Loucy (cell line): ENCODE data around the gene ART3.
"Not testable (repeated sequence)": the region's sequence is repeated elsewhere in the genome, so short reads cannot be mapped to it uniquely, and the experiment has no call there.

Experiments used
- H2AFZ ChIP-seq: fragments of 200-600 bp; sonication (generic); 2 replicates; pipeline ENCODE4 v1.6.0; 2016; ENCODE audit warnings: antibody characterized with exemption, mild to moderate bottlenecking, low read length, moderate library complexity
- H3F3A ChIP-seq: fragments of 200-600 bp; 2 replicates; pipeline ENCODE4 v1.6.0; 2016; ENCODE audit warnings: antibody characterized with exemption, low read depth, mild to moderate bottlenecking
- H3K27me3 ChIP-seq: fragments of 200-600 bp; sonication (generic); 2 replicates; pipeline ENCODE4 v1.6.1; 2014; ENCODE audit warnings: low read length, mild to moderate bottlenecking; ENCODE audit not compliant: insufficient read depth, poor library complexity, severe bottlenecking
- H3K36me3 ChIP-seq: fragments of 200-600 bp; sonication (generic); 2 replicates; pipeline ENCODE4 v1.6.1; 2016; ENCODE audit warnings: low read length; ENCODE audit not compliant: insufficient read depth
- H3K4me1 ChIP-seq: fragments of 200-600 bp; sonication (generic); 2 replicates; pipeline ENCODE4 v1.5.1; 2014; ENCODE audit warnings: low read length, mild to moderate bottlenecking; ENCODE audit not compliant: insufficient read depth, poor library complexity, severe bottlenecking
- H3K4me2 ChIP-seq: fragments of 200-600 bp; sonication (generic); 2 replicates; pipeline ENCODE4 v1.6.0; 2014; ENCODE audit warnings: antibody characterized with exemption, low read length, low read depth, mild to moderate bottlenecking; ENCODE audit not compliant: poor library complexity, severe bottlenecking
- H3K4me3 ChIP-seq: fragments of 200-600 bp; sonication (generic); 2 replicates; pipeline ENCODE4 v1.5.1; 2014; ENCODE audit warnings: low read length, mild to moderate bottlenecking, mixed read lengths; ENCODE audit not compliant: poor library complexity, severe bottlenecking
- H3K79me2 ChIP-seq: fragments of 200-600 bp; sonication (generic); 2 replicates; pipeline ENCODE4 v1.6.1; 2014; ENCODE audit warnings: low read length; ENCODE audit not compliant: insufficient read depth
- H3K9ac ChIP-seq: fragments of 200-600 bp; sonication (generic); 2 replicates; pipeline ENCODE4 v1.6.0; 2014; ENCODE audit warnings: mild to moderate bottlenecking, low read depth, low read length, moderate library complexity; ENCODE audit not compliant: poor library complexity, severe bottlenecking
- H3K9me2 ChIP-seq: fragments of 200-600 bp; sonication (generic); replicated peaks from 2 replicates; pipeline ENCODE4 v1.6.1; 2016; ENCODE audit warnings: low read depth, low read length, mixed read lengths
- H3K9me3 ChIP-seq: fragments of 200-600 bp; sonication (generic); 2 replicates; pipeline ENCODE4 v1.6.1; 2014; ENCODE audit warnings: mild to moderate bottlenecking, antibody characterized with exemption, low read length, low read depth; ENCODE audit not compliant: insufficient read depth
- H4K20me1 ChIP-seq: fragments of 200-600 bp; sonication (generic); 2 replicates; pipeline ENCODE4 v1.6.0; 2014; ENCODE audit warnings: antibody characterized with exemption, low read length, mild to moderate bottlenecking; ENCODE audit not compliant: insufficient read depth, poor library complexity, severe bottlenecking
- EZH2phosphoT487 ChIP-seq: fragments of 200-600 bp; IDR thresholded peaks from 2 replicates; pipeline ENCODE4 v1.6.1; 2018; ENCODE audit warnings: antibody characterized with exemption, mild to moderate bottlenecking, moderate library complexity, borderline replicate concordance
- TF ChIP-seq, protein P1 (sequence below): fragments of 200-600 bp; sonication (generic); conservative IDR thresholded peaks from 2 replicates; pipeline ENCODE4 v1.5.1; 2014; ENCODE audit warnings: mild to moderate bottlenecking, antibody characterized with exemption, low read length

ART3 gene

GRCh38 chr4:76035141-76035540 lies 39.4 kb upstream of the ART3 start:
- Histone ChIP-seq H3K4me2 (no peak overlapping the region), H3K79me2 (no peaks in the 10 kb centered on the region), H3K9me3 (no peaks in the 10 kb centered on the region), H3F3A (no peaks in the 10 kb centered on the region), H2AFZ (no peak overlapping the region), H3K27me3 (no peaks in the 10 kb centered on the region), H3K9me2 (no peaks in the 10 kb centered on the region), H4K20me1 (no peaks in the 10 kb centered on the region), H3K36me3 (no peaks in the 10 kb centered on the region), H3K4me3 (no peak overlapping the region), H3K4me1 (no peaks in the 10 kb centered on the region), H3K9ac (no peak overlapping the region)
- TF ChIP-seq, protein P1, sequence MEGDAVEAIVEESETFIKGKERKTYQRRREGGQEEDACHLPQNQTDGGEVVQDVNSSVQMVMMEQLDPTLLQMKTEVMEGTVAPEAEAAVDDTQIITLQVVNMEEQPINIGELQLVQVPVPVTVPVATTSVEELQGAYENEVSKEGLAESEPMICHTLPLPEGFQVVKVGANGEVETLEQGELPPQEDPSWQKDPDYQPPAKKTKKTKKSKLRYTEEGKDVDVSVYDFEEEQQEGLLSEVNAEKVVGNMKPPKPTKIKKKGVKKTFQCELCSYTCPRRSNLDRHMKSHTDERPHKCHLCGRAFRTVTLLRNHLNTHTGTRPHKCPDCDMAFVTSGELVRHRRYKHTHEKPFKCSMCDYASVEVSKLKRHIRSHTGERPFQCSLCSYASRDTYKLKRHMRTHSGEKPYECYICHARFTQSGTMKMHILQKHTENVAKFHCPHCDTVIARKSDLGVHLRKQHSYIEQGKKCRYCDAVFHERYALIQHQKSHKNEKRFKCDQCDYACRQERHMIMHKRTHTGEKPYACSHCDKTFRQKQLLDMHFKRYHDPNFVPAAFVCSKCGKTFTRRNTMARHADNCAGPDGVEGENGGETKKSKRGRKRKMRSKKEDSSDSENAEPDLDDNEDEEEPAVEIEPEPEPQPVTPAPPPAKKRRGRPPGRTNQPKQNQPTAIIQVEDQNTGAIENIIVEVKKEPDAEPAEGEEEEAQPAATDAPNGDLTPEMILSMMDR: no peak
- TF ChIP-seq EZH2phosphoT487: no peak

- Histone ChIP-seq H3K4me1 (no peaks in the 10 kb centered on the region), H3K27me3 (no peaks in the 10 kb centered on the region), H3K4me3 (no peak within 1 kb of the TSS), H3K9ac (no peak within 1 kb of the TSS), H3K9me3 (no peaks in the 10 kb centered on the region), H2AFZ (no peak within 1 kb of the TSS), H3K4me2 (no peak within 1 kb of the TSS), H3K79me2 (no peaks in the 10 kb centered on the region), H3F3A (no peaks in the 10 kb centered on the region), H4K20me1 (no peaks in the 10 kb centered on the region), H3K36me3 (no peaks in the 10 kb centered on the region), H3K9me2 (no peaks in the 10 kb centered on the region)
- no peak for TF ChIP-seq EZH2phosphoT487
- TF ChIP-seq, protein P1: no peak
Measured at GRCh38 chr4:76035799-76036380, 38.6 kb upstream of the ART3 start, which contains the start of gene CXCL11. TSS of gene CXCL11 (minus strand) at chr4:76036070. CDS start at chr4:76035987, 83 bp downstream.

GRCh38 chr4:76036855-76037254 lies 37.7 kb upstream of the ART3 start:
- Histone ChIP-seq H3K4me3 (no peak overlapping the region), H3K27me3 (no peaks in the 10 kb centered on the region), H3K79me2 (no peaks in the 10 kb centered on the region), H3K4me2 (no peak overlapping the region), H3K9me3 (no peaks in the 10 kb centered on the region), H2AFZ (no peak overlapping the region), H3K36me3 (no peaks in the 10 kb centered on the region), H4K20me1 (no peaks in the 10 kb centered on the region), H3F3A (no peaks in the 10 kb centered on the region), H3K9ac (no peak overlapping the region), H3K9me2 (no peaks in the 10 kb centered on the region), H3K4me1 (no peaks in the 10 kb centered on the region)
- TF ChIP-seq EZH2phosphoT487: no peak
- TF ChIP-seq, protein P1: no peak

- H3K9me2 ChIP-seq, H3K79me2 ChIP-seq, H3K27me3 ChIP-seq, H3F3A ChIP-seq, H3K4me3 ChIP-seq, H3K4me1 ChIP-seq, H3K36me3 ChIP-seq, H3K4me2 ChIP-seq, H3K9me3 ChIP-seq, H4K20me1 ChIP-seq, H3K9ac ChIP-seq, H2AFZ ChIP-seq: not testable (repeated sequence)
Measured at GRCh38 chr4:76042241-76042998, 32.1 kb upstream of the ART3 start.

DNA sequence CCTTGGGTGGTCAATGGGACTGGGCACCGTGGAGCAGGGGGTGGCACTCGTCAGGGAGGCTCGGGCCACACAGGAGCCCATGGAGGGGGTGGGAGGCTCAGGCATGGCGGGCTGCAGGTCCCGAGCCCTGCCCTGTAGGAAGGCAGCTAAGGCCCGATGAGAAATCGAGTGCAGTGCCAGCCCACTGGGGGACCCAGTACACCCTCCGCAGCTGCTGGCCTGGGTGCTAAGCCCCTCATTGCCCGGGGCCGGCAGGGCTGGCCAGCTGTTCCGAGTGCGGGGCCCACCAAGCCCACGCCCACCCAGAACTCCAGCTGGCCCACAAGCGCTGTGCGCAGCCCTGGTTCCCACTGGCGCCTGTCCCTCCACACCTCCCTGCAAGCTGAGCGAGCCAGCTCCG lies 31.2 kb upstream of the ART3 start:
- not testable (repeated sequence) for H3K36me3 ChIP-seq, H3K79me2 ChIP-seq, H3F3A ChIP-seq, H3K9me3 ChIP-seq, H3K27me3 ChIP-seq, H3K4me1 ChIP-seq, H3K9ac ChIP-seq, H3K4me3 ChIP-seq, H2AFZ ChIP-seq, H3K9me2 ChIP-seq, H3K4me2 ChIP-seq, H4K20me1 ChIP-seq
